Stimulated activated CD4-positive, alpha-beta T cell treated with anti-CD3 and anti-CD28 coated beads, Interleukin-4, amount 100 ng/mL, for 1 hour (primary cell): ENCODE data around the gene WARS2.

Experiments
- DNase-seq: peaks from one replicate; pipeline ENCODE4 v3.0.0-alpha.2; 2020

The WARS2 gene

GRCh38 chr1:119011706-119012105 is 128.7 kb downstream of the WARS2 start:
- no peak for DNase-seq

GRCh38 chr1:119011116-119011515 is 129.3 kb downstream of the WARS2 start:
- no peak for DNase-seq

GRCh38 chr1:119010201-119010600 is 130.3 kb downstream of the WARS2 start:
- no peak for DNase-seq

- no peak for DNase-seq
Measured at GRCh38 chr1:119009312-119009655, 131.2 kb downstream of the WARS2 start.

GRCh38 chr1:119008483-119009311 is 131.8 kb downstream of the WARS2 start:
- DNase-seq, result no peak

GRCh38 chr1:119007670-119008482 is 132.6 kb downstream of the WARS2 start:
- no peak for DNase-seq

- no peak for DNase-seq
Measured at GRCh38 chr1:119007339-119007669, 133.1 kb downstream of the WARS2 start.

GRCh38 chr1:119006406-119007279 is 133.8 kb downstream of the WARS2 start:
- no peak for DNase-seq

GRCh38 chr1:119005724-119006405 is 134.6 kb downstream of the WARS2 start:
- no peak for DNase-seq

GRCh38 chr1:119004781-119005180 is 135.7 kb downstream of the WARS2 start:
- DNase-seq, result no peak

- no peak for DNase-seq
Measured at GRCh38 chr1:119004129-119004527, 136.3 kb downstream of the WARS2 start.

- no peak for DNase-seq
Measured at GRCh38 chr1:119003413-119004128, 136.9 kb downstream of the WARS2 start.

- DNase-seq, result no peak
Measured at GRCh38 chr1:119002028-119002686, 138.3 kb downstream of the WARS2 start.

GRCh38 chr1:119001181-119002027 is 139.0 kb downstream of the WARS2 start:
- no peak for DNase-seq

GRCh38 chr1:119000371-119001180 is 139.9 kb downstream of the WARS2 start:
- no peak for DNase-seq

GRCh38 chr1:118999348-119000071 is 140.9 kb downstream of the WARS2 start:
- no peak for DNase-seq

- no peak for DNase-seq
Measured at GRCh38 chr1:118998171-118998570, 142.3 kb downstream of the WARS2 start.

GRCh38 chr1:118997225-118997624 is 143.2 kb downstream of the WARS2 start:
- DNase-seq, result no peak
